HT1080 (cell line): ENCODE results near the gene CROCC2. TPM values are rescaled to one million over a fixed set of nuclear protein-coding genes. Genes with fewer than 3 reads are reported as not detected.

Experiments used
- DNase-seq: peaks from one replicate; pipeline ENCODE4 v3.0.0-alpha.2; 2015; ENCODE audit warnings: low read depth
- total RNA-seq: library from RNA; depleted of rRNA; stranded (reverse); fragments of >200 nt; shearing (Covaris generic); gene quantifications from 2 replicates; pipeline ENCODE4 v1.2.3, GENCODE V29; 2014

The CROCC2 gene
- total RNA-seq, 1 experiment from 2014 or later, result not detected

GRCh38 chr2:240904216-240905175, 1.6 kb upstream of the CROCC2 start:
- DNase-seq, result no peak

DNA sequence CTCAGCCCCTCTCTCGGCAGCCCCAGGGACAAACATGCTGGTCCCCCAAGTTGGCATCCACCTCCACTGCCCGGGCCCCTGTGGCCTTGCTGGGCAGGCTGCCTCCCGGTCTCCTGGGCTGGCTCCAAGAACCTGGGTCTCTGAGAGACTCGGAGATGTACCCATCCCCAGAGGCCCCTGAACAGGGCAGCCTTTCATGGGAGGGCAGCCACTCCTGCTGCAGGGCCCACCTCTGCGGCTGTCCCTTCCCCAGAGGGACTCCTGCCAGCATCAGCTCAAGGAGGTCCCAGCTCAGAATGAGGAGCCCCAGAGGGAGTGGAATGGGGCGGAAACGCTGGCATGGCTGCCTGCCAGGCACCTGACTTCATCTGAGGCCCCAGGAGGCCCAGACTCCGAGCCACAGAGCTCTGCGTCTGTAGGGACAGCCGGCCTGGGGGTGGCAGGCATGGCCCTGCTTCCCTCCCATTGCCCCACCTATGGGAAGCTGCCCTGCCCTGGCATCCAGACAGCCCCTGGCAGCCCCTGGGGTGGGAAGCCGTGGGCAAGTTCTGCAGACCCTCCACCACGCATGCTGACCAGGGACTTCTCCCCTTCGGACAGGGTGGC, 857 bp upstream of the CROCC2 start:
- DNase-seq, result no peak

DNA sequence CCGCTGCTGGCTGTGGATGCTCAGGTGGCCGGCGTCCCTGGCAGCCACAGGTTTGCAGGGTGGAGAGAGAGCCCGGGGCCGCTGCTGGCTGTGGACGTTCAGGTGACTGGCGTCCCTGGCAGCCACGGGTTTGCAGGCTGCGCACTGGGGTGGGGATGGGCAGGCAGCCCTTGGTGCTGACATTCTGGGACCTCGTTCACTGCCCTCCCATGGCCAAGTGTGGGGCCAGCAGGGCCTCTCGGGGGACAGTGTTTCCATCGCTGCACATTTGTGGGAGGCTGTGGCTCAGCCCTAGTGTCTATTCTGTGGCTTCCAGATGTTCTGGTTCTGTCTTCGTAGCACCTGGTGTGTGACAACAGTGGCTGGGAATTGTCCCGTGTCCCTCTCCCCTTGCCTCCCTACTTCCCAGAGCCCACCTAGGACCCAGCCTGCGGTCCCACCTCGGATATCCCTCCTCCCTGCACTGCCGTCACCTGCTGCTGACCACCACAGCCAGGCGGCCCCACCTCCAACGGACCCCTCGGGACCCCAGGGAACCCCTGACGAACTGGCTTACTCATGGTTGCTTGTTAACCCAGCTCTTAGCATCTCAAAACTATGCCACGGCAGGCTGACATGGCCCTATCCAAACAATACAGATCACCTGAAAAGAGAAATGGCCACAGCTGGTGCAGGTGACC, 915 bp downstream of the CROCC2 start:
- no peak for DNase-seq

DNA sequence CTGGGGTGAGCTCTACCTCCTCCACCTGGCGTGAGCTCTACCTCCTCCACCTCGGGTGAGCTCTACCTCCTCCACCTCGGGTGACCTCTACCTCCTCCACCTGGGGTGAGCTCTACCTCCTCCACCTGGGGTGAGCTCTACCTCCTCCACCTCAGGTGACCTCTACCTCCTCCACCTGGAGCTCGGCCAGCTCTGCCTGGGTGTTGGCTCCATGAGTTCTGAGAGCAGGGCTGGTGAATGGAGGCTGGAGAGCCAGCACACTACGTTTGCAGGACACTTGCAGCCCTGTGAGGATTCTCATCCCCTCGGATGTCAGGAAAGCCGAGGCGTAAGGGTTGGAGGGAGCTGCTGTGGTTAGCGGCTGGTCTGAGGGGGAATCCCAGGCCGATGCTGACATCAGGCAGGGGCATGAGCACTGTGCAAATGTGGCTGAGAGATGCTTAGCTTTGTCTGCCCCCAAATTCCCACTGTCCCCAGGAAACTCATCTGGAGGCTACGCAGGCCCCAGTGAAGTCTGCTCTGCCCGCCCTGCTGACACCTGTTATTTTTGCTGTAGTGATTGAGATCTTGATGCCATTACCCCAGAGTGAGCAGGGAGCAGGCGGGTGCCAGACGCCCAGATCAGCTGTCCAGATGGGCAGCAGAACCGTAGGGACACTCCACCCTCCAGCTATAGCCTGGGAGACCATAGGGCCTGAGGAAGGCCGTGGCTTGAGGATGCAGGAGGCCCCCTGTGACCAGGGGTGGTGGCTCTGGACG, 3.3 kb downstream of the CROCC2 start:
- DNase-seq, result no peak

DNA sequence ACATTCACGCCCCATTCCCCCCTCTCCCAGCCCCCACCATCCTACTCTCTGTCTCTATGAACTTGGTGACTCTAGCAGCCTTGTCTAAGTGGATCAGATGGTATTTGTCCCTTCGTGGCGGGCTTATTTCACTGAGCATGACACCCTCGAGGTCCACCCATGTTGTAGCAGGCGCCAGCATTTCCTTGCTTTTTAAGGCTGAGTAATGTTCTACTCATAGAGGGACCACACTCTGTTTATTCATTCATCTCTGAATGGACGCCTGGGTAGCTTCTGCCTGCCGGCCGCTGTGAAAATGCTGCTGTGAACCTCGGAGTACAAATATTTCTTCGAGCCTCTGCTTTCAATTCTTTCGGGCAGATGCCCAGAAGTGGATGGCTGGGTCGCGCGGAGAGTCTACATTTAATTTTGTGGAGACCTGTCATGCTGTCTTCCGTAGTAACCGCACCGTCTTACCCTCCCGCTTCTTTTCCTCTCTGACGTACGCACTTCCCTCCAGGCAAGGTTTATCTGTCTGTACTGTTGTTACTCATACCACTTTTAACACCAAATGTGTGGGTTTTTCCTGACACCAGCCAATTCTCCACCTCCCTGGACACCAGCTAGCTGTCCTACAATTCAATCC, 5.6 kb downstream of the CROCC2 start:
- peak; percentile 68 for DNase-seq

DNA sequence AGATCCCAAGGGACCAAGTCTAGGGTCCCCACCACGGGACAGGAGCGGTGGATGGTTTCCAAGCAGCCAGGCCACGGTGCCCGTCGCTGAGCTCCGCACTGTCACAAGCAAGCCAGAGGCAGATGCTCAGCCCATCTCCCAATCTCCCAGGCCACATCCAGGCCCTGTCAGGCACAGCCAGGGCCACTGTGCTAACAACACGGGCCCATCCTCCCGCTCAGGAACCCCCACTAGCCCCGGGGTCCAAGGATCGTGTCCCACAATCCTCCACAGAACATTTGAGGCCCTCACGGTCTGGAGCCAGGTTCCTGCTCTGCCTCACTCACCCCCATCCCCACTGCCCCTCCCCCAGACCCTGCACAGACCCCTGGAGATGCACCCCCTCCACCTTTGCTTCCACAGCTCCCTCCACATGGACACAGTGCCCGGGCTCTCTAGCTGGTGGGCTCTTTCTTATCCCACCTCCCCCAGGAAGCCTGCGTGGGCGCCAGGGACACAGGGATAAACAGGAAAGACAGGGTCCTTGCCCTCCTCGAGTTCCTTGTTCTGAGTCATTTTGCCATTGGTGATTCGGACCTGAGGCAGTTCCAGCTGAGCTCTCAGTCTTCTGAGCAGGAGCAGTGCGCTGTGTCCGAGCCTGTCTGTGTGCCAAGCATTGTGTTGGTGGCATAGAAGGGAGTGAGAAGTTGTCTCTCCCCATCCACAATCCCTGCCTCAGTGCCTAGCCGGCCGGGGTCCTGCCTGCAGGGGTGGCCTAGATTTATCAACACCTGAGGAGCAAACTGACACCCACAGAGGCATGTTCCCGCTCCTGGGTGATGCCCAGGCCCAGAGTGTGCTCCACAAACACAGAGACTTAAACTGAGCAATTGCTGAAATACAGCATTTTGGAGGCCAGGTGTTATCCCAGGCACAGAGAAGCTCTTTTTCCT, 7.0 kb downstream of the CROCC2 start:
- DNase-seq, result peak; percentile 49

GRCh38 chr2:240913810-240914644, 7.9 kb downstream of the CROCC2 start:
- DNase-seq, result peak; percentile 28

GRCh38 chr2:240914645-240915525, 8.7 kb downstream of the CROCC2 start:
- no peak for DNase-seq

- DNase-seq, result no peak
Observed at GRCh38 chr2:240915526-240916341, 9.6 kb downstream of the CROCC2 start.

- no peak for DNase-seq
Observed at GRCh38 chr2:240916571-240917008, 10.5 kb downstream of the CROCC2 start.

DNA sequence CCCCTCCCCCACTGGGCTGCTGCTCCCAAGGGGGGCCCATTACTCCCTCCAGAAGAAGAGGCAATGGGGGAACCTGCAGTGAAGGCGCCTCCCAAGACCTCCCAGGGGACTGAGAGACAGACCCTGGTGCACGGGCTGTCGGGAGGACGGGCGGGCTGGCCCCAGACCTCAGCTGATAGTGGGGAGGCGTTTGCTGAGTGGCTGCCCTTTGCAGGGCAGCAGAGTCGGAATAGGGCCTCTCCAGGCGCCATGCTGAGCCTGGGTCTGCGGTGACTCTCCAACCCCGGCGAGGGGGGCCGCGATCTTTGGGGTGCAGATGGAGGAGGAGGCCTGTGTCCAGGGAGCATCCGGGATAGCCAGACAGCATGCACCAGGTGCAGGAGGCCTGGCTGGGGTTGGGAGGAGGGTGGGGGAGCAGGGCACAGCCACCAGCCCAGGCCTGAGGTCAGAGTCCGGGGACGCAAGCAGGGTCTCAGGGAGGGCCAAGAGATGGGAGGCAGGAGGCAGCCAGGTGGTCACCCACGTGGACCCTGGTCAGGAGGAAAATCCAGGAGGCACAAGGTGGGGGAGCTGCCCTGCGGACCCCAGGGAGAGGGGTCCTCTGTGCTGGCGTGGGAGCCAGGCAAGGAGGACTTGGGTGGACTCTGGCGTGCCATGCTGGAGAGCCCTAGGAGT, 11.0 kb downstream of the CROCC2 start:
- no peak for DNase-seq

- DNase-seq, result no peak
Observed at GRCh38 chr2:240917684-240918257, 11.6 kb downstream of the CROCC2 start.

DNA sequence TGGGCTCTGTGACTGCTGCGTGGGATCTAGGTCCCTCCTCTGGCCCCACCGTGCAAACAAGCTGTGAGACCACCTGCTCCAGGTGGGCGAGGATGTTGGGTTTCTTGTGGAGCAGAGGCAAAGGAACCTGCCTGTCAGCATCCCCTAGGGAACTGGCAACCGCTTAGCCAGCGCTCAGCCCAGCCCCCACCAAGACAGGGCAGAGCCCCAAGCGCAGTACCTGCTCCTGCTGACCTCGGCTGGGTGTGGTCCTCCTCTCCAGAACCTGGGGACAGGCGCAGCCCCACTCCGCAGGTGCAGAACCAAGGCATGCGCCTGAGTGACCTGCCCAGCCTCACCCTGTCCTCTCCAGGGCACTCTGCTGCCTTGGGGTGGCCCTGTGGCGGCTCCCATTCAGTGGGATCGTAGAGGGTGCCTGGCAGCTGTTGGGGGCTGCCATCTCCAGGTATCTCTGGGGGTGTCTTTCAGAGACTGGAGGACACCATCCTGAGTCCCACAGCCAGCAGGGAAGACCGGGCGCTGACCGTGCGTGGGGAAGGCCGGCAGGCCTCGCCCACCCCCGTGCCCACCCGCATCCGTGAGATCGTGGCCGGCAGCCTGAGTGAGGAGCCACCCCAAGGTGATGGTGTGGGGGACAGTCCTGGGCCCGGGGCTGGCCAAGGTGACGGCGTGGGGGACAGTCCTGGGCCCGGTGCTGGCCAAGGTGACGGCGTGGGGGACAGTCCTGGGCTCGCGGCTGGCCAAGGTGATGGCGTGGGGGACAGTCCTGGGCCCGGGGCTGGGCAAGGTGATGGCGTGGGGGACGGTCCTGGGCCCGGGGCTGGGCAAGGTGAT, 12.3 kb downstream of the CROCC2 start:
- DNase-seq, result no peak

- DNase-seq, result no peak
Observed at GRCh38 chr2:240919161-240919781, 13.1 kb downstream of the CROCC2 start.
